K562 (cell line): ENCODE data around the gene NFKBIA. TPM values are rescaled to one million over a fixed set of nuclear protein-coding genes. Genes with fewer than 3 reads are reported as not detected.

Experiments
- ARID2 ChIP-seq: fragments of 450-650 bp; IDR thresholded peaks from 2 replicates; pipeline ENCODE4 v1.6.1; 2017; ENCODE audit warnings: antibody characterized with exemption, mild to moderate bottlenecking
- BHLHE40 ChIP-seq: IDR thresholded peaks from 2 replicates; pipeline ENCODE4 v1.6.1; 2011; ENCODE audit warnings: low read length, improper control_type of control experiment
- CBFA2T3 ChIP-seq: fragments of 450-650 bp; IDR thresholded peaks from 2 replicates; pipeline ENCODE4 v1.6.1; 2017
- CBFB ChIP-seq: sonication (generic); formaldehyde crosslinking; IDR thresholded peaks from 2 replicates; pipeline ENCODE4 v1.4.0; 2020; ENCODE audit warnings: mild to moderate bottlenecking, missing genetic modification reagents
- CHCHD3 ChIP-seq: fragments of 250-450 bp; sonication (Bioruptor Pico); IDR thresholded peaks from 2 replicates; pipeline ENCODE4 v2.1.2; 2022; ENCODE audit warnings: mild to moderate bottlenecking
- DPF2 ChIP-seq: fragments of 450-650 bp; IDR thresholded peaks from 2 replicates; pipeline ENCODE4 v1.6.1; 2016
- FOSL1 ChIP-seq: fragments of 200-800 bp; sonication (Bioruptor generic); conservative IDR thresholded peaks from 2 replicates; pipeline ENCODE4 v1.6.1; 2016; ENCODE audit warnings: missing genetic modification characterization, missing compliant biosample characterization
- FUS ChIP-seq: fragments of 200-400 bp; formaldehyde crosslinking; optimal IDR thresholded peaks from 2 replicates; pipeline ENCODE3; 2017; ENCODE audit warnings: low read depth, low read length
- JUN ChIP-seq, 2 experiments: sonication (generic) in 1 of 2; formaldehyde crosslinking in 1 of 2; IDR thresholded peaks; 2 replicates each; pipeline versions ENCODE4 v1.6.1 to v1.8.0; 2012 to 2022; ENCODE audit warnings: borderline replicate concordance in 2 of 2, mild to moderate bottlenecking in 2 of 2, improper control_type of control experiment in 1 of 2, low read depth in 1 of 2, low read length in 1 of 2, missing genetic modification reagents in 1 of 2
- KAT7 ChIP-seq: sonication (generic); formaldehyde crosslinking; IDR thresholded peaks from 2 replicates; pipeline ENCODE4 v1.8.0; 2022; ENCODE audit warnings: missing genetic modification reagents, mild to moderate bottlenecking, borderline replicate concordance
- MEIS2 ChIP-seq: fragments of 450-650 bp; IDR thresholded peaks from 2 replicates; pipeline ENCODE4 v1.6.1; 2014; ENCODE audit warnings: mild to moderate bottlenecking; ENCODE audit not compliant: partially characterized antibody
- RB1 ChIP-seq: fragments of 450-650 bp; IDR thresholded peaks from 2 replicates; pipeline ENCODE4 v1.6.1; 2017; ENCODE audit warnings: low read depth, mild to moderate bottlenecking
- RBM34 ChIP-seq: fragments of 200-400 bp; formaldehyde crosslinking; IDR thresholded peaks from 2 replicates; pipeline ENCODE4 v1.6.1; 2018; ENCODE audit warnings: low read length, borderline replicate concordance; ENCODE audit not compliant: insufficient read depth
- TAF15 ChIP-seq: fragments of 200-400 bp; formaldehyde crosslinking; IDR thresholded peaks from 2 replicates; pipeline ENCODE4 v1.6.1; 2017; ENCODE audit warnings: mild to moderate bottlenecking, low read depth, low read length, moderate library complexity
- TAF7 ChIP-seq: fragments of 450-650 bp; IDR thresholded peaks from 2 replicates; pipeline ENCODE4 v1.6.1; 2016; ENCODE audit warnings: missing genetic modification characterization, missing compliant biosample characterization
- TCF3 ChIP-seq: sonication (generic); formaldehyde crosslinking; IDR thresholded peaks from 2 replicates; pipeline ENCODE4 v1.4.0; 2020; ENCODE audit warnings: mild to moderate bottlenecking, missing genetic modification reagents
- ZC3H4 ChIP-seq: sonication (generic); formaldehyde crosslinking; IDR thresholded peaks from 2 replicates; pipeline ENCODE4 v1.9.0; 2021; ENCODE audit warnings: missing genetic modification reagents, borderline replicate concordance
- polyA plus RNA-seq, 8 experiments: library from polyadenylated mRNA; depleted of rRNA in 4 of 8; stranded (reverse) in 5 of 8; unstranded in 3 of 8; fragments of >200 nt; fragmentation: Nextera tagmentation in 2 of 8; fragmentation: Illumina TruSeq in 1 of 8; extraction: Ambion mirVana in 2 of 8; extraction: Trizol in 1 of 8; gene quantifications; 2 replicates each; pipeline versions ENCODE4 v1.2.1 to v1.2.3, GENCODE V29; 2011 to 2014; ENCODE audit warnings: inconsistent platforms in 1 of 8, missing spikeins in 1 of 8
- total RNA-seq, 7 experiments: library from RNA; depleted of rRNA in 6 of 7; stranded (reverse); fragments of >200 nt in 6 of 7; fragmentation: Illumina TruSeq in 2 of 7; extraction: Trizol in 2 of 7; gene quantifications; 2 replicates each; pipeline versions ENCODE4 v1.2.1 to v1.2.3, GENCODE V29; 2011 to 2021; ENCODE audit warnings: low replicate concordance in 1 of 7
- TF ChIP-seq, protein P1 (sequence below): sonication (generic); formaldehyde crosslinking; IDR thresholded peaks from 2 replicates; pipeline ENCODE4 v1.8.1; 2022; ENCODE audit warnings: missing genetic modification reagents
- TF ChIP-seq, protein P2 (sequence below): fragments of 450-650 bp; IDR thresholded peaks from 2 replicates; pipeline ENCODE4 v1.6.1; 2017; ENCODE audit warnings: mild to moderate bottlenecking, moderate library complexity
- TF ChIP-seq, protein P3 (sequence below): fragments of 250-450 bp; sonication (Bioruptor Pico); IDR thresholded peaks from 2 replicates; pipeline ENCODE4 v1.5.0; 2020; ENCODE audit warnings: mild to moderate bottlenecking
- TF ChIP-seq, protein P4 (sequence below): sonication (generic); formaldehyde crosslinking; IDR thresholded peaks from 2 replicates; pipeline ENCODE4 v1.8.0; 2022; ENCODE audit warnings: missing genetic modification reagents, mild to moderate bottlenecking, moderate library complexity, borderline replicate concordance
- TF ChIP-seq, protein P5 (sequence below), 2 experiments: fragments of 450-650 bp; IDR thresholded peaks; 2 replicates each; pipeline ENCODE4 v1.6.1; 2016

NFKBIA gene
- total and polyA plus RNA-seq, 9 of the 15 experiments (the other 6 are each of a cell fraction or from before 2014, with no cell fraction given), result 6.9 to 31.8 (median 18.2) TPM

DNA sequence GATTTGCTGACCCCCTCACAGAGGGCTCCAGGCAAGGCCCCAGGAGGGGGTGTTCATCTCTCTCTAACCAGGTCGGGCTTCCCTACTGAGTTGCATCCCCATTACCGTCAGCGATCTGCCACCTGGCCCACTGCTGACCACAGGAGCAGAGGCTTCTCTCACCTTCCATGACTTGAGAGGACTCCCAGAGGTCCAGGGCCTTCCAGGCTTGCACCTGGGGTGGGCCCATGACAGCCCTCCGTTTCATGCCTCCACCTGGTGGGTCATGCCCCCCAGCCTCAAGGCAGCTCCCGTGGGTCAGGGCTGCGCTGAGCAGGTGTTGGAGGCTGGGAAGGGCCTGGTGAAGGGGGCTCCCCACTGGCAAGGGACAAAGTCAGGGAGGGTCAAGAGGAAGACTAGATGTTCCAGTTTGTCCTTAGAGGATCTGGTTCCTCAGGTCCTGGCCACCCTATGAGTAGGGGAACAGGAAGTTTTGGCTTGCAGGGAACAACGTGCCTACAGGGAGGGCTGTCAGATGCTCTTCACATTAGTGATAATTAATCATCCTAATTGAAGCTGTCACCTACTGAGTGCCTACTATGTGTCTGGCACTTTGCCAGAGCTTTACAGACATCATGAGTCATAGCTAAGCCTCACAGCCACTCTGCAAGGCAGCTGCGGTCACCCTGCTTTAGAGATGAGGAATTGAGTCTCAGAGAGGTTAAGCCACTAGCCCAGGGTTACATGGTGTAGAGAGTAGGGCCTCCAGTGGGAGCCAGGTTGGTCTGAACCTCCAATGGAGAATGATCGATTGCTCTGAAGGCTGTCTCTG lies 13.8 kb downstream of the NFKBIA start (continued):
- TF ChIP-seq, protein P1, sequence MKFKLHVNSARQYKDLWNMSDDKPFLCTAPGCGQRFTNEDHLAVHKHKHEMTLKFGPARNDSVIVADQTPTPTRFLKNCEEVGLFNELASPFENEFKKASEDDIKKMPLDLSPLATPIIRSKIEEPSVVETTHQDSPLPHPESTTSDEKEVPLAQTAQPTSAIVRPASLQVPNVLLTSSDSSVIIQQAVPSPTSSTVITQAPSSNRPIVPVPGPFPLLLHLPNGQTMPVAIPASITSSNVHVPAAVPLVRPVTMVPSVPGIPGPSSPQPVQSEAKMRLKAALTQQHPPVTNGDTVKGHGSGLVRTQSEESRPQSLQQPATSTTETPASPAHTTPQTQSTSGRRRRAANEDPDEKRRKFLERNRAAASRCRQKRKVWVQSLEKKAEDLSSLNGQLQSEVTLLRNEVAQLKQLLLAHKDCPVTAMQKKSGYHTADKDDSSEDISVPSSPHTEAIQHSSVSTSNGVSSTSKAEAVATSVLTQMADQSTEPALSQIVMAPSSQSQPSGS (CRISPR knock-in tag), result no peak; the same call in 1 of the 2 replicates
- TF ChIP-seq MEIS2 (peak; percentile 99), CHCHD3 (CRISPR knock-in tag) (no peak), KAT7 (CRISPR knock-in tag) (no peak), BHLHE40 (no peak), TCF3 (CRISPR knock-in tag) (no peak; the same call in 1 of the 2 replicates), CBFB (CRISPR knock-in tag) (peak; percentile 75; the same call in 1 of the 2 replicates), ARID2 (no peak), DPF2 (peak; percentile 85), JUN (IDR thresholded peaks at IDR 0.05; ENCODE audit: borderline replicate concordance, low read depth, low read length) (peak; percentile 55; the same call in 1 of the 2 replicates), JUN (CRISPR knock-in tag; IDR thresholded peaks at IDR 0.05; ENCODE audit: borderline replicate concordance) (0 out of 2 replicates have a peak, but pooled peaks have one; percentile 81), FUS (no peak), TAF15 (no peak), ZC3H4 (CRISPR knock-in tag) (no peak), RBM34 (no peak), CBFA2T3 (peak; percentile 57), RB1 (no peak), FOSL1 (tag) (peak; percentile 85), TAF7 (tag) (no peak)
- TF ChIP-seq, protein P2, sequence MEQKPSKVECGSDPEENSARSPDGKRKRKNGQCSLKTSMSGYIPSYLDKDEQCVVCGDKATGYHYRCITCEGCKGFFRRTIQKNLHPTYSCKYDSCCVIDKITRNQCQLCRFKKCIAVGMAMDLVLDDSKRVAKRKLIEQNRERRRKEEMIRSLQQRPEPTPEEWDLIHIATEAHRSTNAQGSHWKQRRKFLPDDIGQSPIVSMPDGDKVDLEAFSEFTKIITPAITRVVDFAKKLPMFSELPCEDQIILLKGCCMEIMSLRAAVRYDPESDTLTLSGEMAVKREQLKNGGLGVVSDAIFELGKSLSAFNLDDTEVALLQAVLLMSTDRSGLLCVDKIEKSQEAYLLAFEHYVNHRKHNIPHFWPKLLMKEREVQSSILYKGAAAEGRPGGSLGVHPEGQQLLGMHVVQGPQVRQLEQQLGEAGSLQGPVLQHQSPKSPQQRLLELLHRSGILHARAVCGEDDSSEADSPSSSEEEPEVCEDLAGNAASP, result no peak
- TF ChIP-seq, protein P3, sequence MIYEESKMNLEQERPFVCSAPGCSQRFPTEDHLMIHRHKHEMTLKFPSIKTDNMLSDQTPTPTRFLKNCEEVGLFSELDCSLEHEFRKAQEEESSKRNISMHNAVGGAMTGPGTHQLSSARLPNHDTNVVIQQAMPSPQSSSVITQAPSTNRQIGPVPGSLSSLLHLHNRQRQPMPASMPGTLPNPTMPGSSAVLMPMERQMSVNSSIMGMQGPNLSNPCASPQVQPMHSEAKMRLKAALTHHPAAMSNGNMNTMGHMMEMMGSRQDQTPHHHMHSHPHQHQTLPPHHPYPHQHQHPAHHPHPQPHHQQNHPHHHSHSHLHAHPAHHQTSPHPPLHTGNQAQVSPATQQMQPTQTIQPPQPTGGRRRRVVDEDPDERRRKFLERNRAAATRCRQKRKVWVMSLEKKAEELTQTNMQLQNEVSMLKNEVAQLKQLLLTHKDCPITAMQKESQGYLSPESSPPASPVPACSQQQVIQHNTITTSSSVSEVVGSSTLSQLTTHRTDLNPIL (CRISPR knock-in tag), result no peak
- TF ChIP-seq, protein P4, sequence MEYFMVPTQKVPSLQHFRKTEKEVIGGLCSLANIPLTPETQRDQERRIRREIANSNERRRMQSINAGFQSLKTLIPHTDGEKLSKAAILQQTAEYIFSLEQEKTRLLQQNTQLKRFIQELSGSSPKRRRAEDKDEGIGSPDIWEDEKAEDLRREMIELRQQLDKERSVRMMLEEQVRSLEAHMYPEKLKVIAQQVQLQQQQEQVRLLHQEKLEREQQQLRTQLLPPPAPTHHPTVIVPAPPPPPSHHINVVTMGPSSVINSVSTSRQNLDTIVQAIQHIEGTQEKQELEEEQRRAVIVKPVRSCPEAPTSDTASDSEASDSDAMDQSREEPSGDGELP, result no peak
- TF ChIP-seq, protein P5, sequence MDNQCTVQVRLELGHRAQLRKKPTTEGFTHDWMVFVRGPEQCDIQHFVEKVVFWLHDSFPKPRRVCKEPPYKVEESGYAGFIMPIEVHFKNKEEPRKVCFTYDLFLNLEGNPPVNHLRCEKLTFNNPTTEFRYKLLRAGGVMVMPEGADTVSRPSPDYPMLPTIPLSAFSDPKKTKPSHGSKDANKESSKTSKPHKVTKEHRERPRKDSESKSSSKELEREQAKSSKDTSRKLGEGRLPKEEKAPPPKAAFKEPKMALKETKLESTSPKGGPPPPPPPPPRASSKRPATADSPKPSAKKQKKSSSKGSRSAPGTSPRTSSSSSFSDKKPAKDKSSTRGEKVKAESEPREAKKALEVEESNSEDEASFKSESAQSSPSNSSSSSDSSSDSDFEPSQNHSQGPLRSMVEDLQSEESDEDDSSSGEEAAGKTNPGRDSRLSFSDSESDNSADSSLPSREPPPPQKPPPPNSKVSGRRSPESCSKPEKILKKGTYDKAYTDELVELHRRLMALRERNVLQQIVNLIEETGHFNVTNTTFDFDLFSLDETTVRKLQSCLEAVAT (IDR thresholded peaks at IDR 0.05), result no peak
